Activated CD4-positive, alpha-beta T cell treated with anti-CD3 and anti-CD28 coated beads for 1 hour (primary cell): Measurements from ENCODE around the gene PPARA.

Source experiments
- DNase-seq: peaks from one replicate; pipeline ENCODE4 v3.0.0-alpha.2; 2020

PPARA gene

GRCh38 chr22:46145896-46146295 lies 4.4 kb upstream of the PPARA start:
- DNase-seq, result no peak

GRCh38 chr22:46146329-46146728 lies 4.0 kb upstream of the PPARA start:
- no peak for DNase-seq

GRCh38 chr22:46147061-46147460 lies 3.3 kb upstream of the PPARA start:
- DNase-seq, result no peak

GRCh38 chr22:46147471-46148267 lies 2.7 kb upstream of the PPARA start:
- DNase-seq, result no peak

GRCh38 chr22:46148336-46148735 lies 2.0 kb upstream of the PPARA start:
- DNase-seq, result no peak

- no peak for DNase-seq
These were observed 1.4 kb upstream of the PPARA start for GRCh38 chr22:46148816-46149511.

- peak; percentile 24 for DNase-seq
These were observed 753 bp upstream of the PPARA start for GRCh38 chr22:46149512-46150033.

GRCh38 chr22:46150655-46151477 lies 540 bp downstream of the PPARA start:
- peak; percentile 36 for DNase-seq

GRCh38 chr22:46153930-46154329 lies 3.6 kb downstream of the PPARA start:
- no peak for DNase-seq

- DNase-seq, result no peak
These were observed 5.7 kb downstream of the PPARA start for GRCh38 chr22:46156031-46156430.

GRCh38 chr22:46158283-46158682 lies 8.0 kb downstream of the PPARA start:
- no peak for DNase-seq

GRCh38 chr22:46159212-46159611 lies 8.9 kb downstream of the PPARA start:
- DNase-seq, result no peak

GRCh38 chr22:46159777-46160176 lies 9.5 kb downstream of the PPARA start:
- DNase-seq, result no peak

- DNase-seq, result no peak
These were observed 12.0 kb downstream of the PPARA start for GRCh38 chr22:46162285-46162684.

- no peak for DNase-seq
These were observed 12.6 kb downstream of the PPARA start for GRCh38 chr22:46162771-46163556.

- no peak for DNase-seq
These were observed 13.2 kb downstream of the PPARA start for GRCh38 chr22:46163557-46163888.

- DNase-seq, result no peak
These were observed 15.7 kb downstream of the PPARA start for GRCh38 chr22:46165977-46166376.

GRCh38 chr22:46169628-46170027 lies 19.3 kb downstream of the PPARA start:
- no peak for DNase-seq

- no peak for DNase-seq
These were observed 21.6 kb downstream of the PPARA start for GRCh38 chr22:46171940-46172339.

GRCh38 chr22:46172522-46173110 lies 22.3 kb downstream of the PPARA start:
- no peak for DNase-seq

- no peak for DNase-seq
These were observed 22.8 kb downstream of the PPARA start for GRCh38 chr22:46173152-46173551.

- no peak for DNase-seq
These were observed 25.3 kb downstream of the PPARA start for GRCh38 chr22:46175631-46176030.
